ENCODE results near the gene FZD8. TPM values are rescaled to one million over a fixed set of nuclear protein-coding genes. Genes with fewer than 3 reads are reported as not detected.

The FZD8 gene
- total RNA-seq, 1 donor from 2014 or later, result 0.56 TPM

DNA sequence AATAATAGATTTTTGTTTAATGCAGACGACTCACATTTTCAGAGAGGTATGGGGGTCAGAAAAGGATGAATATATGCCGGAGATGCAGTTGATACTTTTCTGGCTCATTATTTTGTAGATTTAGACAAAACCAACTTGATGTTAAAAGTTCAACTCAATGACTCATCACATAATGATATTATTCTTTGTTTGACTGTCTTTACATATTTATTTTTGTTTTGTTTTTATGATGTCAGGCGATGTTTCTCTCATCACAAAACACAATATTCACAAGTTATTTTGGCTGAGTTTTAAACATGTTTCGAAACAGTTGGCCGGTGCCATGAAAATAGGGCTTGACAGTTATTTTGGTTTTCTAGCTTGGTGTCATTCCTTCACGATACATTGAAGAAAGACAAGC lies 35.7 kb downstream of the FZD8 start:
- Mint-ChIP-seq H3K9me3 (peaks cover 6% of the 10 kb centered on the region), H3K27ac (no peak overlapping the region), H3K4me1 (peaks cover 6% of the 10 kb centered on the region), H3K27me3 (peaks cover 38% of the 10 kb centered on the region), H3K4me3 (no peak overlapping the region), H3K36me3 (ENCODE audit: low read depth) (no peaks in the 10 kb centered on the region)
- intact Hi-C loops (cut with micrococcal nuclease), result no loop called here
- DNase-seq, result no peak

- H3K4me1 Mint-ChIP-seq, result peaks cover 6% of the 10 kb centered on the region
- intact Hi-C loops (cut with micrococcal nuclease), result no loop called here
- DNase-seq, result no peak
- no peak within 1 kb of the TSS for H3K4me3 Mint-ChIP-seq
- H3K27ac Mint-ChIP-seq, result no peak within 1 kb of the TSS
- peaks cover 6% of the 10 kb centered on the region for H3K9me3 Mint-ChIP-seq
- peaks cover 34% of the 10 kb centered on the region for H3K27me3 Mint-ChIP-seq
- H3K36me3 Mint-ChIP-seq (ENCODE audit: low read depth), result no peaks in the 10 kb centered on the region
These were observed 36.9 kb downstream of the FZD8 start, which contains the start of gene GJD4 for GRCh38 chr10:35605191-35605590. Gene GJD4, plus strand, starts transcription at chr10:35605341. Its CDS starts 227 bp downstream, at chr10:35605568.

GRCh38 chr10:35600193-35600592 lies 41.9 kb downstream of the FZD8 start:
- H3K4me1 Mint-ChIP-seq, result no peaks in the 10 kb centered on the region
- peaks cover 10% of the 10 kb centered on the region for H3K27me3 Mint-ChIP-seq
- intact Hi-C loops (cut with micrococcal nuclease), result no loop called here
- no peak overlapping the region for H3K27ac Mint-ChIP-seq
- no peaks in the 10 kb centered on the region for H3K9me3 Mint-ChIP-seq
- no peak for DNase-seq
- H3K36me3 Mint-ChIP-seq (ENCODE audit: low read depth), result no peaks in the 10 kb centered on the region
- H3K4me3 Mint-ChIP-seq, result no peak overlapping the region

GRCh38 chr10:35598379-35598778 lies 43.7 kb downstream of the FZD8 start:
- Mint-ChIP-seq H3K27ac (no peak overlapping the region), H3K9me3 (no peaks in the 10 kb centered on the region), H3K4me3 (no peak overlapping the region), H3K27me3 (peaks cover 2% of the 10 kb centered on the region), H3K36me3 (ENCODE audit: low read depth) (no peaks in the 10 kb centered on the region), H3K4me1 (no peaks in the 10 kb centered on the region)
- DNase-seq, result no peak
- intact Hi-C loops (cut with micrococcal nuclease), result no loop called here

GRCh38 chr10:35595106-35595505 lies 47.0 kb downstream of the FZD8 start:
- Mint-ChIP-seq H3K9me3 (peaks cover 4% of the 10 kb centered on the region), H3K4me1 (no peaks in the 10 kb centered on the region), H3K27ac (no peak overlapping the region), H3K4me3 (no peak overlapping the region), H3K27me3 (no peaks in the 10 kb centered on the region), H3K36me3 (ENCODE audit: low read depth) (no peaks in the 10 kb centered on the region)
- no peak for DNase-seq
- intact Hi-C loops (cut with micrococcal nuclease), result no loop called here

GRCh38 chr10:35594115-35595079 lies 47.7 kb downstream of the FZD8 start:
- no peaks in the 10 kb centered on the region for H3K27me3 Mint-ChIP-seq
- H3K27ac Mint-ChIP-seq, result no peak overlapping the region
- H3K4me1 Mint-ChIP-seq, result no peaks in the 10 kb centered on the region
- intact Hi-C loops (cut with micrococcal nuclease), result no loop called here
- no peak overlapping the region for H3K4me3 Mint-ChIP-seq
- peaks cover 4% of the 10 kb centered on the region for H3K9me3 Mint-ChIP-seq
- no peaks in the 10 kb centered on the region for H3K36me3 Mint-ChIP-seq (ENCODE audit: low read depth)
- no peak for DNase-seq

GRCh38 chr10:35592441-35592840 lies 49.7 kb downstream of the FZD8 start:
- intact Hi-C loops (cut with micrococcal nuclease), result no loop called here
- no peak overlapping the region for H3K27ac Mint-ChIP-seq
- no peaks in the 10 kb centered on the region for H3K36me3 Mint-ChIP-seq (ENCODE audit: low read depth)
- peaks cover 4% of the 10 kb centered on the region for H3K9me3 Mint-ChIP-seq
- no peaks in the 10 kb centered on the region for H3K27me3 Mint-ChIP-seq
- DNase-seq, result no peak
- H3K4me3 Mint-ChIP-seq, result no peak overlapping the region
- no peaks in the 10 kb centered on the region for H3K4me1 Mint-ChIP-seq

GRCh38 chr10:35588836-35589235 lies 53.3 kb downstream of the FZD8 start:
- Mint-ChIP-seq H3K36me3 (ENCODE audit: low read depth) (no peaks in the 10 kb centered on the region), H3K27ac (no peak overlapping the region), H3K27me3 (no peaks in the 10 kb centered on the region), H3K4me3 (no peak overlapping the region), H3K4me1 (no peaks in the 10 kb centered on the region), H3K9me3 (peaks cover 4% of the 10 kb centered on the region)
- intact Hi-C loops (cut with micrococcal nuclease), result no loop called here
- no peak for DNase-seq

Other genes with a start within 250 kb of the FZD8 start
- not detected in 2 replicates for gene GJD4, start 37.0 kb downstream of the FZD8 start, total RNA-seq

All from activated CD4-positive, alpha-beta T cell treated with anti-CD3 and anti-CD28 coated beads, Interleukin-2, amount 10 ng/mL, durations not matched to agents 24 days and 14 days (primary cell).